ENCODE measurements around the gene CRYGA.
A peak's percentile ranks its signal among the peaks of the same experiment; 100 is the strongest.

CRYGA gene

DNA sequence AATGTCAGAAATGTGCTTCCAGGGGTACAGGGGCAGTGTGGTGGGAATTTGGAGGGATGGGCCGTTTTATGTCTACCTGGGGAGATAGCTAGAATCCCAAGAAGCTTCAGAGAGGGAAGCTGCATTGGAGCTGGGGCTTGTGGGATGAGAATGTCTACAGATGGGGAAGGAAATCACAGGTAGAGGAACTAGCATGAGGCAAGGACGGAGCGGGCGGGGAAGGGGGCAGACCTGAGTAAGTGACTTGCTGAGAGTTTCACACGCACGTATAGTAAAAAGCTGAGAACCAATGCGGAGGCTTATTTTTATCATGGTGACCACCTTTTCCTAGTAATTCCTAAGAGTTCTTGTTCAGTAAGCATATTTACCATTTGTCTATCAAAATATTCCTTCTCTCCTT lies 20.1 kb upstream of the CRYGA start:
- no peak overlapping the region for H3K4me3 ChIP-seq (ENCODE audit: low read depth, low read length)
- TF ChIP-seq, protein P1, sequence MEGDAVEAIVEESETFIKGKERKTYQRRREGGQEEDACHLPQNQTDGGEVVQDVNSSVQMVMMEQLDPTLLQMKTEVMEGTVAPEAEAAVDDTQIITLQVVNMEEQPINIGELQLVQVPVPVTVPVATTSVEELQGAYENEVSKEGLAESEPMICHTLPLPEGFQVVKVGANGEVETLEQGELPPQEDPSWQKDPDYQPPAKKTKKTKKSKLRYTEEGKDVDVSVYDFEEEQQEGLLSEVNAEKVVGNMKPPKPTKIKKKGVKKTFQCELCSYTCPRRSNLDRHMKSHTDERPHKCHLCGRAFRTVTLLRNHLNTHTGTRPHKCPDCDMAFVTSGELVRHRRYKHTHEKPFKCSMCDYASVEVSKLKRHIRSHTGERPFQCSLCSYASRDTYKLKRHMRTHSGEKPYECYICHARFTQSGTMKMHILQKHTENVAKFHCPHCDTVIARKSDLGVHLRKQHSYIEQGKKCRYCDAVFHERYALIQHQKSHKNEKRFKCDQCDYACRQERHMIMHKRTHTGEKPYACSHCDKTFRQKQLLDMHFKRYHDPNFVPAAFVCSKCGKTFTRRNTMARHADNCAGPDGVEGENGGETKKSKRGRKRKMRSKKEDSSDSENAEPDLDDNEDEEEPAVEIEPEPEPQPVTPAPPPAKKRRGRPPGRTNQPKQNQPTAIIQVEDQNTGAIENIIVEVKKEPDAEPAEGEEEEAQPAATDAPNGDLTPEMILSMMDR (conservative IDR thresholded peaks at IDR 0.05; ENCODE audit: low read depth, low read length), result no peak
- DNase-seq (ENCODE audit: low read depth), result no peak

DNA sequence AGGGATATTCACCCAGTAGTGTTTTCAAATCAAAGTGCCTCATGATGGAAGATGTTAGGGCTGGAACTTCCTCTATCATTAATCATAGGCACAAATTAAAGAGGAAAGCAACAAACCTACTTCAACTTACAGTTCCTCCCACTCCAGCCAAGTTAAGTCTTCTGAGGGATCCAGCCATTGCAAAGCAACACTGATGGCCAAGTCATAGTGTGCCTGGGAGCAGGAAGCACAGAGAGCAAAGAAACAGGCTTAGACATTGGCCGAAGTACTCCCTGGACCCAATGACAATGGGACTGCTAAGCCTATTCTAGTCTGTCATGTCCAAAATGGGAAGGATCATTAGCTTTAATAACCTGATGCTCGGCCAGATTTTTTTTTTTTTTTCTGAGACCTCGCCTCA lies 19.4 kb upstream of the CRYGA start:
- TF ChIP-seq, protein P1 (conservative IDR thresholded peaks at IDR 0.05; ENCODE audit: low read depth, low read length), result no peak
- DNase-seq (ENCODE audit: low read depth), result no peak
- H3K4me3 ChIP-seq (ENCODE audit: low read depth, low read length), result no peak overlapping the region

DNA sequence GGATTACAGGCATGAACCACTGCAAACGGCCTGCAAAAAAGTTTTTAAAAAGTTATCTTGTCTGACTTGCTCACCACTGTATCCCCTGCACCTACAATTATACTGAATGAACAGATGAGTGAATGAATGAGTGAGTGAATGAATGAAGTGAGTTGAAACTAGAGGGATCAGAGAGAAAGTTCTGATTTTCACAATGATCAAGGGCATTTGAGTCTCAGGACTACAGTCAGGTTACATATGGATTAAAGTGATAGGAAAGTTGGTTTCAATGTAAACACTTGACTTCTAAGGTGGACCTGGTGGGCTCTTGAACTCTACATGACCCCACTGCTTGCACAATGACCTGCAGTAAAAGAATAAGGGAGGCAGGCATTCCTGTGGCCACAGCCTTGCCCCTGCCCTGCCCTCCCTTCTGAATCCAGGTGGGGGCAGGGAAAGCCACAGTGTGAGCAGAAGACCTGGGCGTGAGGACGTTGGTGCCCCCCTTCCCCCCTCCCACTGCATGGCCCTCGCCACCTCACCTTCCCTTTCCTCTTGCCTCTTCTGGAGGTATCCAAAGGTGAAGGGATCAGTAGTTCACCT lies 15.7 kb upstream of the CRYGA start:
- no peak overlapping the region for H3K4me3 ChIP-seq (ENCODE audit: low read depth, low read length)
- TF ChIP-seq, protein P1 (conservative IDR thresholded peaks at IDR 0.05; ENCODE audit: low read depth, low read length), result no peak
- DNase-seq (ENCODE audit: low read depth), result peak; percentile 9

DNA sequence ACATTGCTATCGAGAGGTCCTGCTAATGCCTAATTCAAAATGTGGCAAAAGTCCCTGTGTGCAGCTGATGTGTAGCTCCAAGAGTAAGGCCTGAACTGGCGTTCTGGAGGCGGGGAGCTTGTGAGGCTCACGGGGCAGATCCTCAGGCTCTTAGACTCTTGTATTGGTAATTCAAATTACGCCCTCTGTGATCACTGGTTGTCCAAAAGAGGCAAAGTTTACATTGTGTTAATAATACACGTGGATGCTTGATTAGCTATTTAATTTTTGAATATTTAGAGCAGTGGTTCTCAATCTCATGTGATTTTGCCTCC lies 12.4 kb upstream of the CRYGA start:
- H3K4me3 ChIP-seq (ENCODE audit: low read depth, low read length), result no peak overlapping the region
- TF ChIP-seq, protein P1 (conservative IDR thresholded peaks at IDR 0.05; ENCODE audit: low read depth, low read length), result no peak
- no peak for DNase-seq (ENCODE audit: low read depth)

DNA sequence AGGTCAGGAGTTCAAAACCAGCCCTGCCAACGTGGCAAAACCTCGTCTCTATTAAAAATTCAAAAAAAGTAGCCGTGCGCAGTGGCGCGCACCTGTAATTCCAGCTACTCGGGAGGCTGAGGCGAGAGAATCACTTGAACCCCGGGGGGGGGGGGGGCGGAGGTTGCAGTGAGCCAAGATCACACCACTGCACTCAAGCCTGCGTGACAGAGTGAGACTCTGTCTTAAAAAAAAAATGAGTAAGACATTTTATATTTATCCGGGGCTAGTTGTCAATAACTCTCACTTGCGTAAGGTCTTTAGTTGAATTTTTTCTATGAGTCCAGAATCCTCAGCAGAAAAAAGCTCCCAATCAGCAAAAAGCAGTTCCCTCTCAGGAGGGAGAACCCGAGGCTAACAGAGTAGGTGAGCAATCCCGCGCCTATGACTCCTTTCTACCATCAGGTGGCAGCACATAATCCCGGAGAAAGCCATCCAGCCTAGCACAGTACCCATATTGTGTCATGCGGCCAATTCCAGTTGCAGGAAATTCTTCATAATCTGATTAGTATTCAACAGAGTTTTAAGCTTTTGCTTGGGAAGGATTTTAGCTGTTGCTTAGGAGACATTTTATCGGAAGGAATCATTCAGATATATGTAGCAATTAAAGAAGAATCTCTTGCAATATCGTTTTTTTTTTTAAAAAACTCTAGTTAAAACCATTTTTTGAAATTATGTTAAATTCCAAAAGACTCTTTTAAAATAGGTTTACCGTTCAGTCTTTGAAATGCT lies 11.9 kb upstream of the CRYGA start:
- H3K4me3 ChIP-seq (ENCODE audit: low read depth, low read length), result no peak overlapping the region
- TF ChIP-seq, protein P1 (conservative IDR thresholded peaks at IDR 0.05; ENCODE audit: low read depth, low read length), result peak; percentile 97

DNA sequence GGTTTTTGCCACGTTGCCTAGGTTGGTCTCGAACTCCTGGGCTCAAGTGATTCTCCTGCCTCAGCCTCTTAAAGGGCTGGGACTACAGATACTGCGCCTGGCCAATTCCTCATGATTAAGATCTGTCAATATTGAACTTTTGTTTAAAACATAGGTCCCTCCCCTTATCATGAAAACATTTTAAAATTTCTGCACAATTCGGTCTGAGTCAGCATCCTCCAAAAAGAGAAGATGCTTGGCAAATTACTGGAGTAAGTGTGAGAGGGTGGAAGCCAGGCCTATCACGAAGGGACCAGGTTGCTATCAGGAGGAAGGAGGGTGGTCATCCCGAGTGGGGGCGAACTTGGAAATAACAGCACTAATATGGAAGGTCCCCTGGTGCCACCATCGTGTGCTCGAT lies 10.8 kb upstream of the CRYGA start:
- DNase-seq (ENCODE audit: low read depth), result no peak
- H3K4me3 ChIP-seq (ENCODE audit: low read depth, low read length), result no peak overlapping the region
- TF ChIP-seq, protein P1 (conservative IDR thresholded peaks at IDR 0.05; ENCODE audit: low read depth, low read length), result no peak

More for the DNA sequence above, 11.9 kb upstream of the CRYGA start:
- peak; percentile 90 for DNase-seq (ENCODE audit: low read depth)

DNA sequence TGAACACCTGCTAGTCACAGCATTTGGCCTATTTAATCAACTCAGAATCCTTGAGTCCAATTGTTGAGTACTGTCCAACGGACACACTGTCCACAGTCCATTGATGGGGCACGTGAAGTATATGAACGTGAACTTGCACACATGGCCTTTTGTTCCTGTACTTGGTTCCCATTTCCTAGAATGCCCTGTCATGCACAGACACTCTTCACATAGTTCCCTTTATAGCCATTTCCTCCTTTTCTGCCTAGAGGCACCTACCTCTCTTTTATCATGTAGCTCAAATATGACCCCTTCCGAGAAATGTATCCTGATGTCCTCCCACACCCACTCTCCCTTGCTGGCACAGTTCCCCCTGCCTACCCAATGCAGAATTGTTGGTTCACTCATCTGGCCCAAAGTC lies 8.7 kb upstream of the CRYGA start:
- DNase-seq (ENCODE audit: low read depth), result no peak
- H3K4me3 ChIP-seq (ENCODE audit: low read depth, low read length), result no peak overlapping the region
- TF ChIP-seq, protein P1 (conservative IDR thresholded peaks at IDR 0.05; ENCODE audit: low read depth, low read length), result no peak
